ENCODE measurements around the gene KIAA0040.

GRCh38 chr1:175178456-175178855, 14.1 kb downstream of the KIAA0040 start:
- TF ChIP-seq CTCF (IDR thresholded peaks at IDR 0.05; ENCODE audit: poor library complexity, severe bottlenecking), result no peak
- no peak for TF ChIP-seq POLR2AphosphoS5 (IDR thresholded peaks at IDR 0.05)
- TF ChIP-seq RAD21 (conservative IDR thresholded peaks at IDR 0.05), result no peak
- TF ChIP-seq EP300 (conservative IDR thresholded peaks at IDR 0.05; ENCODE audit: poor library complexity, severe bottlenecking), result no peak
